Mesendoderm (in vitro differentiated cells): ENCODE data around the gene SIK1.

Experiments
- DNase-seq: peaks from one replicate; pipeline ENCODE4 v3.0.0; 2013
- H2AK5ac ChIP-seq: 2 replicates; pipeline ENCODE4 v1.6.1; 2013; ENCODE audit warnings: low read length, inconsistent platforms
- H2BK120ac ChIP-seq: 2 replicates; pipeline ENCODE4 v1.6.1; 2013; ENCODE audit warnings: low read depth, mild to moderate bottlenecking, low read length, moderate library complexity, mixed read lengths
- H2BK15ac ChIP-seq: replicated peaks from 2 replicates; pipeline ENCODE4 v1.6.1; 2013; ENCODE audit warnings: low read depth, mild to moderate bottlenecking, moderate library complexity
- H2BK5ac ChIP-seq: 2 replicates; pipeline ENCODE4 v1.6.1; 2013; ENCODE audit warnings: low read length, inconsistent platforms
- H3K18ac ChIP-seq: 2 replicates; pipeline ENCODE4 v1.6.1; 2013; ENCODE audit warnings: mild to moderate bottlenecking, low read length, mixed read lengths
- H3K23ac ChIP-seq: one replicate; pipeline ENCODE4 v1.6.1; 2013; ENCODE audit warnings: low read length
- H3K27ac ChIP-seq: 2 replicates; pipeline ENCODE4 v1.5.1; 2013; ENCODE audit warnings: low read depth, mild to moderate bottlenecking, inconsistent platforms, low read length, moderate library complexity
- H3K27me3 ChIP-seq: 2 replicates; pipeline ENCODE4 v1.6.1; 2013; ENCODE audit warnings: low read length, control low read depth, mild to moderate bottlenecking, inconsistent platforms; ENCODE audit not compliant: insufficient read depth, poor library complexity
- H3K36me3 ChIP-seq: 2 replicates; pipeline ENCODE4 v1.6.1; 2013; ENCODE audit warnings: low read length, inconsistent platforms; ENCODE audit not compliant: control insufficient read depth, insufficient read depth
- H3K4ac ChIP-seq: one replicate; pipeline ENCODE4 v1.6.1; 2013; ENCODE audit warnings: low read depth, mild to moderate bottlenecking, low read length, moderate library complexity
- H3K4me1 ChIP-seq: 2 replicates; pipeline ENCODE4 v1.6.1; 2013; ENCODE audit warnings: low read depth, low read length, inconsistent platforms; ENCODE audit not compliant: control insufficient read depth
- H3K4me2 ChIP-seq: 2 replicates; pipeline ENCODE4 v1.6.1; 2013; ENCODE audit warnings: low read length
- H3K4me3 ChIP-seq: 2 replicates; pipeline ENCODE4 v1.5.1; 2013; ENCODE audit warnings: mild to moderate bottlenecking, low read length
- H3K56ac ChIP-seq: one replicate; pipeline ENCODE4 v1.6.1; 2013; ENCODE audit warnings: low read length
- H3K79me1 ChIP-seq: 2 replicates; pipeline ENCODE4 v1.6.1; 2013; ENCODE audit warnings: low read length, inconsistent platforms
- H3K79me2 ChIP-seq: 2 replicates; pipeline ENCODE4 v1.6.1; 2013; ENCODE audit warnings: mild to moderate bottlenecking, low read length; ENCODE audit not compliant: control insufficient read depth, insufficient read depth
- H3K9ac ChIP-seq: 2 replicates; pipeline ENCODE4 v1.6.1; 2013; ENCODE audit warnings: low read length, inconsistent platforms
- H4K5ac ChIP-seq: one replicate; pipeline ENCODE4 v1.6.1; 2013; ENCODE audit warnings: low read length
- H4K8ac ChIP-seq: one replicate; pipeline ENCODE4 v1.6.1; 2013; ENCODE audit warnings: low read depth, mild to moderate bottlenecking, control low read depth, low read length, moderate library complexity
- WGBS: extraction: QIAGEN DNeasy Blood & Tissue Kit; methylation state at CpG from one replicate; pipeline ENCODE4 v1.1.7; 2013; ENCODE audit warnings: low lambda C conversion rate, missing lambda C conversion rate; ENCODE audit not compliant: insufficient coverage; ENCODE audit errors: extremely low coverage; 5-methylcytosine and 5-hydroxymethylcytosine counted together

Gene SIK1

GRCh38 chr21:43365611-43366426, 61.1 kb downstream of the SIK1 start:
- no peaks in the 10 kb centered on the region for H3K79me1 ChIP-seq
- H3K4me3 ChIP-seq: no peak overlapping the region
- no peak overlapping the region for H3K18ac ChIP-seq
- H3K4ac ChIP-seq: no peak overlapping the region
- no CpG with 5 or more reads among the region's 20 CpGs for WGBS
- H3K23ac ChIP-seq: no peak overlapping the region
- no peaks in the 10 kb centered on the region for H3K79me2 ChIP-seq
- no peak overlapping the region for H4K8ac ChIP-seq
- no peaks in the 10 kb centered on the region for H3K27me3 ChIP-seq
- no peak overlapping the region for H4K5ac ChIP-seq
- no peak overlapping the region for H2BK120ac ChIP-seq
- no peak overlapping the region for H3K4me2 ChIP-seq
- DNase-seq: no peak
- H3K9ac ChIP-seq: no peak overlapping the region
- H2AK5ac ChIP-seq: no peak overlapping the region
- no peak overlapping the region for H3K27ac ChIP-seq
- no peak overlapping the region for H2BK5ac ChIP-seq
- no peaks in the 10 kb centered on the region for H3K4me1 ChIP-seq
- H3K56ac ChIP-seq: no peak overlapping the region
- no peak overlapping the region for H2BK15ac ChIP-seq
- H3K36me3 ChIP-seq: no peaks in the 10 kb centered on the region

DNA sequence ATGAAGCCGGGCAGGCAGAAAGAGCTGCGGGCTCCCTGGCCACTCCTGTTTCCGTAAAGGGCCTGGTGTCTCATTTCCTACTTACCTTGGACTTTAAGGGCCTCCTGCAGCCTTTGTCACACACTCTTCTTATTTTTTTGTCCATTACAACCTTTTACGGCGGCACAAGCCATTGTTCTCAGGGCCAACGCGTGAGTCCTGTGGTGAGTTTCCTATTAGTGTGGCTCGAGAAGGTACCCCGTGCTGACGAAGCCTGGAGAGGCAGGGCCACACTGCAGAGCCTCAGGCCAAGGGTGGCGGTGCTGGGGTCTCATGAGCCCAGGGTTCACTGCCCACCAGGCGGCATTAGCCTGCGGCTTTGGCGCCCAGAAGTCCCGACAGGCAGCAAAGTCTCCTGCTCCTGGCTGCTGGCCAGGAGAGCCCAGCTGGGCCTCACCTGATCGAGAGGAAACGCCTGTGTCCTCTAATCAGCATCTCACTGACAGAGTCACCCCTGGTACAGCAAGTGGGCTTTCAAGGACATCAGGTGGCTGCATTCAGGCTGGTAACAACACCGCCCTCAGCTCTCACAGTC, 62.0 kb downstream of the SIK1 start:
- H3K4me1 ChIP-seq: no peaks in the 10 kb centered on the region
- no peak overlapping the region for H2BK120ac ChIP-seq
- H4K8ac ChIP-seq: no peak overlapping the region
- no peak overlapping the region for H3K27ac ChIP-seq
- H3K23ac ChIP-seq: no peak overlapping the region
- no peak overlapping the region for H3K18ac ChIP-seq
- H2AK5ac ChIP-seq: no peak overlapping the region
- H4K5ac ChIP-seq: no peak overlapping the region
- H3K56ac ChIP-seq: no peak overlapping the region
- no peak for DNase-seq
- no peak overlapping the region for H2BK15ac ChIP-seq
- no peaks in the 10 kb centered on the region for H3K79me1 ChIP-seq
- no peaks in the 10 kb centered on the region for H3K79me2 ChIP-seq
- no peaks in the 10 kb centered on the region for H3K36me3 ChIP-seq
- no peak overlapping the region for H3K9ac ChIP-seq
- H2BK5ac ChIP-seq: no peak overlapping the region
- H3K4me2 ChIP-seq: no peak overlapping the region
- H3K4me3 ChIP-seq: no peak overlapping the region
- no peaks in the 10 kb centered on the region for H3K27me3 ChIP-seq
- H3K4ac ChIP-seq: no peak overlapping the region
- WGBS: no CpG with 5 or more reads among the region's 18 CpGs
